BJ (cell line): ENCODE data around the gene CALML3. TPM values are rescaled to one million over a fixed set of nuclear protein-coding genes. Genes with fewer than 3 reads are reported as not detected.

Experiments
- CTCF ChIA-PET: fragments of 350-600 bp; formaldehyde crosslinking; extraction: SDS; loops from one replicate; lab custom pipeline; 2021; ENCODE audit warnings: antibody characterized with exemption, inconsistent platforms; lab: Yijun Ruan, JAX
- POLR2A ChIA-PET: fragments of 300-600 bp; sonication (Branson Sonifier 250); formaldehyde crosslinking; extraction: SDS; loops from one replicate; lab custom pipeline; 2021; ENCODE audit warnings: antibody characterized with exemption; lab: Charles Lee
- DNase-seq: peaks from one replicate; pipeline ENCODE4 v3.0.0-alpha.2; 2011; ENCODE audit warnings: low read depth
- H3K27me3 ChIP-seq: 2 replicates; pipeline ENCODE4 v1.6.0; 2011; ENCODE audit warnings: low read length; ENCODE audit not compliant: control insufficient read depth, insufficient read depth
- H3K36me3 ChIP-seq: 2 replicates; pipeline ENCODE4 v1.5.1; 2011; ENCODE audit warnings: low read length; ENCODE audit not compliant: control insufficient read depth, insufficient read depth
- H3K4me3 ChIP-seq: 2 replicates; pipeline ENCODE4 v1.5.1; 2011; ENCODE audit warnings: low read depth, mild to moderate bottlenecking, control low read depth, low read length
- CTCF ChIP-seq: IDR thresholded peaks from 2 replicates; pipeline ENCODE4 v1.5.1; 2011; ENCODE audit warnings: low read depth, mild to moderate bottlenecking, control low read depth, inconsistent platforms, low read length, moderate library complexity; ENCODE audit not compliant: insufficient read depth
- polyA plus RNA-seq: library from polyadenylated mRNA; depleted of rRNA; stranded (reverse); fragments of >200 nt; gene quantifications from 2 replicates; pipeline ENCODE4 v1.2.3, GENCODE V29; 2011

The CALML3 gene
- polyA plus RNA-seq, 1 experiment: not detected

GRCh38 chr10:5488272-5489161 lies 36.2 kb upstream of the CALML3 start:
- ChIA-PET CTCF (no interaction called here), POLR2A (no interaction called here)
- no peaks in the 10 kb centered on the region for H3K36me3 ChIP-seq
- no peak for TF ChIP-seq CTCF
- no peaks in the 10 kb centered on the region; the same call in none of the 2 replicates for H3K27me3 ChIP-seq
- DNase-seq: no peak
- no peak overlapping the region for H3K4me3 ChIP-seq

DNA sequence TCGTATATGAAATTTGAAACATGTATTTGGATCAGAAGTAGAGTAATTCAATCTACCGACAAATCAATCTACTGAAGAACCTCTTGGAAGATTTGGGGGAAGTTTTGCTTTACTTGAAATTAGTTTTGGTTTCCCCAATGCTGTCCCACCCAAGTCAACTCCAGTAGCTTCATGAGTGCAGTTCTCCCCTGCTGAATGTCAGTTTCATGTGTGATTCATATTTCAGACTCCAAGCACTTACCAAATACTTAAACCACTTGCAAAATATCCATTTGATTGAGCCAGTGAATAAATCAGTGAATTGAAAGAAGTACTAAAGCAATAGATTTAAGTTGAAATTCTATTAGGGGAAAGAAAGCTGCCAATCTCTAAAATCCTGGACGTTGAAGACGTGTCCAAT lies 34.7 kb upstream of the CALML3 start:
- H3K36me3 ChIP-seq: no peaks in the 10 kb centered on the region
- ChIA-PET POLR2A (no interaction called here), CTCF (no interaction called here)
- TF ChIP-seq CTCF: no peak
- no peak for DNase-seq
- no peak overlapping the region for H3K4me3 ChIP-seq
- no peaks in the 10 kb centered on the region; the same call in 1 of the 2 replicates for H3K27me3 ChIP-seq

GRCh38 chr10:5490698-5491464 lies 33.9 kb upstream of the CALML3 start:
- no peaks in the 10 kb centered on the region for H3K36me3 ChIP-seq
- TF ChIP-seq CTCF: no peak
- no peaks in the 10 kb centered on the region; the same call in 1 of the 2 replicates for H3K27me3 ChIP-seq
- ChIA-PET POLR2A (no interaction called here), CTCF (no interaction called here)
- no peak for DNase-seq
- no peak overlapping the region for H3K4me3 ChIP-seq

DNA sequence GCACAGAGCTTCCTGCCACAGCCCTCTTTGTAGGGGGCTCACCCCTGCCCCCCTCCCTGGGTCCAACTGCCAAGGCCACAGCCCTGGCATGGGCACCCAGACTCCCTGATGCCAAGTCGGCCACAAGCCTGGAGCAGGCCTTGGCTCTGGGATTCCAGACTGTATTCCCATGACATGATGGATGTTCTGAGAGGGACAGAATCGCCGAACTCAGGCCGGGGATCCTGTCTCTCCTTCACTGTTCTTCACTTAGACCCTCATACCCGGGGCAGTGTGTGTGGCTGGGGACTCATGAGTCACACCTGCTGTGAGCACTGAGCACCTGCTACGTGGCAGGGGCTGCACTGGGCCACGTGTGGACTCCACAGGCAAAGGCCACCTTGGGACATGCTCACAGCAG lies 33.3 kb upstream of the CALML3 start:
- DNase-seq: no peak
- POLR2A ChIA-PET: no interaction called here
- Histone ChIP-seq H3K27me3 (no peaks in the 10 kb centered on the region; the same call in 1 of the 2 replicates), H3K36me3 (no peaks in the 10 kb centered on the region), H3K4me3 (no peak overlapping the region)
- no peak for TF ChIP-seq CTCF
- CTCF ChIA-PET: no interaction called here

- TF ChIP-seq CTCF: no peak
- no peaks in the 10 kb centered on the region; the same call in 1 of the 2 replicates for H3K27me3 ChIP-seq
- CTCF ChIA-PET: no interaction called here
Measured at GRCh38 chr10:5492322-5492855, 32.4 kb upstream of the CALML3 start.

More at GRCh38 chr10:5492322-5492855, 32.4 kb upstream of the CALML3 start:
- POLR2A ChIA-PET: no interaction called here
- no peak overlapping the region for H3K4me3 ChIP-seq
- DNase-seq: no peak
- H3K36me3 ChIP-seq: no peaks in the 10 kb centered on the region
